OCI-LY7 (cell line): Measurements from ENCODE around the gene P2RX1.

Experiments used
- CTCF ChIP-seq: fragments of 200-600 bp; sonication (generic); conservative IDR thresholded peaks from 2 replicates; pipeline ENCODE4 v1.5.1; 2014; ENCODE audit warnings: mild to moderate bottlenecking, antibody characterized with exemption, low read length, moderate library complexity, mixed read lengths
- EZH2phosphoT487 ChIP-seq: fragments of 200-600 bp; sonication (generic); IDR thresholded peaks from 2 replicates; pipeline ENCODE4 v1.6.1; 2018; ENCODE audit warnings: low read depth, borderline replicate concordance, mild to moderate bottlenecking, mixed run types, antibody characterized with exemption, low read length, moderate library complexity, mixed read lengths

DNA sequence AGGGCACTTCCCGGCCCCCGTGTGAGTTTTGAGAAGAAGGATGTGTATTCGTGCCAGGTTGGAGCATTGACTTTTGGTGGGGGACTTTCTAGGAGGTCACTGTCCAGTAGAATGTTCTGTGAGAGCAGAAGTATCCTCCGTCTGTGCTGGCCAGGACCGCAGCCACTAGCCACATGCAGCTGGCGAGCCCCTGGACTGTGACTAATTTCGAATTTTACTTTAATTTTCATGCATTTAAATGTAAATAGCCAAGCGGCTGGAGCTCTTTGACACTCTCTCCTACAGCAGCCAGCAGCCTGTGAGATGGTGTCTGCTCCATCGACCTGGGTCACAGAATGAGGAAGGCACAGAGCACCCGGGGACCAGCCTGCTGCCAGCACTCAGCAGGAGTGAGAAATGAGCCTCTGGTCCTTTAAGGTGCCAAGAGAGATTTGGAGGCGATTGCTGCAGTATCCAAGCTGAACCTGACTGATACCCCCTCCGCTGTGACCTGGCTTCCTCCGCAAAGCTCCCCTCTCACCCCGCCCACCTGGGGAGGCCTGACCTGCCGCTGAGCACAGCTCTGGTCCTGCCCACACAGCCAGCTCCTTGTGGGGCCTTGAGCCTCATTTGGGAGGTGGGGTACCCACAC lies 40.2 kb upstream of the P2RX1 start:
- TF ChIP-seq CTCF (no peak), EZH2phosphoT487 (no peak)
